Ovary (tissue), 3 donors: ENCODE results near the gene PSME2.

Experiments
- EP300 ChIP-seq: sonication (generic); formaldehyde crosslinking; IDR thresholded peaks from one replicate; pipeline ENCODE4 v1.6.1; 2017; ENCODE audit warnings: antibody characterized with exemption
- POLR2A ChIP-seq: fragments of 450-650 bp; IDR thresholded peaks from one replicate; pipeline ENCODE4 v1.6.1; 2017; ENCODE audit warnings: antibody characterized with exemption, mild to moderate bottlenecking, moderate library complexity
- TF ChIP-seq, protein P1 (sequence below), 3 donors: fragments of 450-650 bp in 2 of 3; fragments of 200-600 bp in 1 of 3; IDR thresholded peaks; one replicate each; pipeline versions ENCODE4 v1.5.1 to v1.8.0; 2016 to 2022; ENCODE audit warnings: antibody characterized with exemption in 3 of 3, mild to moderate bottlenecking in 1 of 3
- donor health status: DM: no; HTN: no; CAD: no.

DNA sequence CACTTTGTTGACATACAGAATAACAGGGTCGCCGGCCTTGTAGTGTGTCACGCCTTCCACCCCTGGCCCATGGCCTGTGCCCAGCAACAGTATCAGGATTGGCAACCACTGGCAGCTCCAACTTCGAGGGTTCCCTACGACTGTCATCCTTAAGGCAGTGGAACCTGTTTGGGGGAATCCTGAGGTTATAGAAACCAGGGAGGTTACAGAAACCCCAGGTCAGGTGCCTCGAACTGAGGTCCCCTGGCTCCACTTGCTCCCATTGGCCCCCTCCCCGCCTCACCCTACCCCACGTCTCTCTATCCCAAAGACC, 48.4 kb upstream of the PSME2 start:
- TF ChIP-seq, protein P1, sequence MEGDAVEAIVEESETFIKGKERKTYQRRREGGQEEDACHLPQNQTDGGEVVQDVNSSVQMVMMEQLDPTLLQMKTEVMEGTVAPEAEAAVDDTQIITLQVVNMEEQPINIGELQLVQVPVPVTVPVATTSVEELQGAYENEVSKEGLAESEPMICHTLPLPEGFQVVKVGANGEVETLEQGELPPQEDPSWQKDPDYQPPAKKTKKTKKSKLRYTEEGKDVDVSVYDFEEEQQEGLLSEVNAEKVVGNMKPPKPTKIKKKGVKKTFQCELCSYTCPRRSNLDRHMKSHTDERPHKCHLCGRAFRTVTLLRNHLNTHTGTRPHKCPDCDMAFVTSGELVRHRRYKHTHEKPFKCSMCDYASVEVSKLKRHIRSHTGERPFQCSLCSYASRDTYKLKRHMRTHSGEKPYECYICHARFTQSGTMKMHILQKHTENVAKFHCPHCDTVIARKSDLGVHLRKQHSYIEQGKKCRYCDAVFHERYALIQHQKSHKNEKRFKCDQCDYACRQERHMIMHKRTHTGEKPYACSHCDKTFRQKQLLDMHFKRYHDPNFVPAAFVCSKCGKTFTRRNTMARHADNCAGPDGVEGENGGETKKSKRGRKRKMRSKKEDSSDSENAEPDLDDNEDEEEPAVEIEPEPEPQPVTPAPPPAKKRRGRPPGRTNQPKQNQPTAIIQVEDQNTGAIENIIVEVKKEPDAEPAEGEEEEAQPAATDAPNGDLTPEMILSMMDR (IDR thresholded peaks at IDR 0.05) = no peak
- TF ChIP-seq POLR2A (no peak), EP300 (no peak)
